Body of pancreas (tissue), 4 donors: ENCODE results near the gene CCDC141.

Source experiments
- CTCF ChIP-seq, 7 experiments: fragments of 450-650 bp in 4 of 7; fragments of 200-600 bp in 3 of 7; sonication (generic) in 3 of 7; IDR thresholded peaks; one replicate each; pipeline ENCODE4 v1.5.1; 2016 to 2019; ENCODE audit warnings: antibody characterized with exemption in 7 of 7
- POLR2A ChIP-seq, 3 donors: fragments of 450-650 bp; IDR thresholded peaks; one replicate each; pipeline ENCODE4 v1.6.1; 2016; ENCODE audit warnings: antibody characterized with exemption in 3 of 3, mild to moderate bottlenecking in 2 of 3

DNA sequence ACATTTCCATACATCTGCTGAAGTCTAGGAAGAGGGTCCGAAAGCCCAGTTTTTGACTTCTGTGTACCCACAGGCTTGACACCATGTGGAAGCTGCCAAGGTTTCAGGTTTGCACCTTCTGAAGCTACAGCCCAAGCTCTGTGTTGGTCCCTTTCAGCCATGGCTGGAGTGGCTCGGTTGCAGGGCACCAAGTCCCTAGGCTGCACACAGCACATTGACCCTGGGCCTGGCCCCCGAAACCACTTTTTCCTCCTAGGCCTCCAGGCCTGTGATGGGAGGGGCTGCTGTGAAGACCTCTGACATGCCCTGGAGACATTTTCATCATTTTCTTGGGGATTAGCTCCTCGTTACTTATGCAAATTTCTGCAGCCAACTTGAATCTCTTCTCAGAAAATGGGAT lies 55.7 kb downstream of the CCDC141 start:
- TF ChIP-seq CTCF (IDR thresholded peaks at IDR 0.05): no peak
- TF ChIP-seq POLR2A (IDR thresholded peaks at IDR 0.05): no peak
